ENCODE results near the gene MEF2A. TPM values are rescaled to one million over a fixed set of nuclear protein-coding genes. Genes with fewer than 3 reads are reported as not detected.

MEF2A gene
- total RNA-seq, 1 experiment from 2014 or later, result 30.7 TPM

GRCh38 chr15:99542828-99543227 lies 23.0 kb upstream of the MEF2A start (continued):
- TF ChIP-seq ESRRA (CRISPR knock-in tag; IDR thresholded peaks at IDR 0.05; ENCODE audit: borderline replicate concordance) (no peak), ZBTB21 (CRISPR knock-in tag; IDR thresholded peaks at IDR 0.05; ENCODE audit: borderline replicate concordance) (no peak), ZBTB43 (CRISPR knock-in tag; IDR thresholded peaks at IDR 0.05) (no peak), IRF2 (CRISPR knock-in tag; IDR thresholded peaks at IDR 0.05; ENCODE audit: borderline replicate concordance, low read depth) (no peak), HMGA2 (CRISPR knock-in tag; IDR thresholded peaks at IDR 0.05) (no peak), CREB1 (CRISPR knock-in tag; IDR thresholded peaks at IDR 0.05) (no peak), NR3C1 (CRISPR knock-in tag; conservative IDR thresholded peaks at IDR 0.05; ENCODE audit: low read depth) (no peak)

- Mint-ChIP-seq H3K4me3 (no peak overlapping the region), H3K4me1 (no peaks in the 10 kb centered on the region), H3K9me3 (no peaks in the 10 kb centered on the region), H3K27ac (no peak overlapping the region), H3K27me3 (ENCODE audit: low read depth) (no peaks in the 10 kb centered on the region), H3K36me3 (no peaks in the 10 kb centered on the region)
- DNase-seq (ENCODE audit: low spot score) (no peak), ATAC-seq (no peak)
- POLR2A ChIA-PET, result no interaction called here
- no peak for TF ChIP-seq FOXJ3 (CRISPR knock-in tag; IDR thresholded peaks at IDR 0.05; ENCODE audit: borderline replicate concordance)
- CTCF ChIA-PET, result no interaction called here
These were observed 20.2 kb upstream of the MEF2A start for GRCh38 chr15:99545605-99546004.

- POLR2A ChIA-PET, result no interaction called here
- no peaks in the 10 kb centered on the region for H3K27me3 Mint-ChIP-seq (ENCODE audit: low read depth)
- ATAC-seq, result no peak
- H3K4me3 Mint-ChIP-seq, result no peak overlapping the region
- no peaks in the 10 kb centered on the region for H3K4me1 Mint-ChIP-seq
- H3K9me3 Mint-ChIP-seq, result no peaks in the 10 kb centered on the region
- TF ChIP-seq ELF4 (CRISPR knock-in tag; IDR thresholded peaks at IDR 0.05; ENCODE audit: low read depth) (no peak), MYBL2 (CRISPR knock-in tag; IDR thresholded peaks at IDR 0.05) (no peak), CREB1 (CRISPR knock-in tag; IDR thresholded peaks at IDR 0.05) (no peak), IRF1 (CRISPR knock-in tag; IDR thresholded peaks at IDR 0.05) (no peak), SMAD4 (CRISPR knock-in tag; IDR thresholded peaks at IDR 0.05) (no peak), ERG (CRISPR knock-in tag; IDR thresholded peaks at IDR 0.05) (no peak)
- CTCF ChIA-PET, result interaction anchor here (1.3 kb wide), 1 partner anchor 158 kb away, joined by 3 read pairs; no protein-coding TSS in a partner anchor
- H3K36me3 Mint-ChIP-seq, result no peaks in the 10 kb centered on the region
- no peak overlapping the region for H3K27ac Mint-ChIP-seq
- DNase-seq (ENCODE audit: low spot score), result no peak
These were observed 19.2 kb upstream of the MEF2A start for GRCh38 chr15:99546441-99547100.

GRCh38 chr15:99547517-99547916 lies 18.3 kb upstream of the MEF2A start:
- ChIA-PET CTCF (interaction anchor here (1.3 kb wide), 1 partner anchor 157 kb away, joined by 3 read pairs; no protein-coding TSS in a partner anchor), POLR2A (no interaction called here)
- H3K27ac Mint-ChIP-seq, result no peak overlapping the region
- H3K36me3 Mint-ChIP-seq, result no peaks in the 10 kb centered on the region
- no peaks in the 10 kb centered on the region for H3K4me1 Mint-ChIP-seq
- H3K27me3 Mint-ChIP-seq (ENCODE audit: low read depth), result no peaks in the 10 kb centered on the region
- H3K4me3 Mint-ChIP-seq, result no peak overlapping the region
- no peaks in the 10 kb centered on the region for H3K9me3 Mint-ChIP-seq
- no peak for DNase-seq (ENCODE audit: low spot score)
- no peak for ATAC-seq
- no peak for TF ChIP-seq ZSCAN18 (CRISPR knock-in tag; IDR thresholded peaks at IDR 0.05)
- TF ChIP-seq IRF1 (CRISPR knock-in tag; IDR thresholded peaks at IDR 0.05), result no peak
- TF ChIP-seq RORB (CRISPR knock-in tag; IDR thresholded peaks at IDR 0.05), result no peak
- no peak for TF ChIP-seq ZMAT4 (CRISPR knock-in tag; IDR thresholded peaks at IDR 0.05)
- no peak for TF ChIP-seq ZNF232 (CRISPR knock-in tag; IDR thresholded peaks at IDR 0.05)
- TF ChIP-seq ATF1 (CRISPR knock-in tag; IDR thresholded peaks at IDR 0.05), result no peak
- no peak for TF ChIP-seq CREM (CRISPR knock-in tag; IDR thresholded peaks at IDR 0.05)
- TF ChIP-seq ZBTB43 (CRISPR knock-in tag; IDR thresholded peaks at IDR 0.05), result no peak
- TF ChIP-seq FOXP4 (CRISPR knock-in tag; IDR thresholded peaks at IDR 0.05), result no peak
